ENCODE measurements around the gene NPTX1. TPM values are rescaled to one million over a fixed set of nuclear protein-coding genes. Genes with fewer than 3 reads are reported as not detected.

Gene NPTX1
- total RNA-seq, 1 donor from 2014 or later: under 0.01 TPM

- DNase-seq: no peak
Observed at GRCh38 chr17:80478487-80479245, 2.3 kb upstream of the NPTX1 start.

DNA sequence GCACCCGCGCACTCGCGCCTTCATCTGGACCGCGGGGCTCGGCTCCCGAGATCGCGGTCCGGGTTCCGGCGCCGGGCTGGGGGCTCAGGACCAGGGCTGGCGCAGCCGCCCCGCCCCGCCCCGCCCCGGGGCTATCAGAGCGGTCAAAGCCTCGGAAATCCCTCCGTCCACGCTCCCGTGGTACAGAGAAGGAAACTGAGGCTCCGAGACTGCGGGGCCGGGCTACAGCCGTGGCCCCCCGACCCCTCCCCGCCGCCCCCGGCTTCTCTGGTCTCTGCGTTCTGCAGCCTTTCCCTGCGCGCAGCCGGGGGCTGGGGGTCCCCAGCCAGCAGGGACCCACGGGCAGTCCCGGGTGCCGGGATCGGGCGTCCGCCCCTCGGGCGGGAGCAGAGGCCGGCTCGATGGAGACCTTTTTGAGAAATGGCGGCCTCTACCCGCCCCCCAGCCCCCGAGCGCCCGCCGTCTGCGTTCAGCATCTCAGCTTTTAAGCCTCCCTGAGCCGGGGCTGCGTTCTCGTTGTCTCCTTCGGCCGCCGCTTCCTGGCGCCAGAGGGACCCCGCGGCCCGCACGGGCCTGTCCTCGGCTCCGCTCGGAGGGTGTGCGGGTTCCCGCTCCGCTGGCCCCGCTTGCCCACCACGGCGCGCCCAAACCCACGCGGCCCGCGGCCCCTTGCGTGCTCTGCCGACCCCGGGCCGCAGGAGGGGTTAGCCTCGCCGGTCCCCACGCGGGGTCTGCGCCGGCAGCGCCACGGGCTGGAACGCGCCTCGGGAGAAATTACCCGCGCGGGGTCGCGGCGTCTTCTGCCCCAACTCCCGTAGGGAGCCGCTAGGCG lies 1.5 kb upstream of the NPTX1 start:
- DNase-seq: peak; percentile 58

DNA sequence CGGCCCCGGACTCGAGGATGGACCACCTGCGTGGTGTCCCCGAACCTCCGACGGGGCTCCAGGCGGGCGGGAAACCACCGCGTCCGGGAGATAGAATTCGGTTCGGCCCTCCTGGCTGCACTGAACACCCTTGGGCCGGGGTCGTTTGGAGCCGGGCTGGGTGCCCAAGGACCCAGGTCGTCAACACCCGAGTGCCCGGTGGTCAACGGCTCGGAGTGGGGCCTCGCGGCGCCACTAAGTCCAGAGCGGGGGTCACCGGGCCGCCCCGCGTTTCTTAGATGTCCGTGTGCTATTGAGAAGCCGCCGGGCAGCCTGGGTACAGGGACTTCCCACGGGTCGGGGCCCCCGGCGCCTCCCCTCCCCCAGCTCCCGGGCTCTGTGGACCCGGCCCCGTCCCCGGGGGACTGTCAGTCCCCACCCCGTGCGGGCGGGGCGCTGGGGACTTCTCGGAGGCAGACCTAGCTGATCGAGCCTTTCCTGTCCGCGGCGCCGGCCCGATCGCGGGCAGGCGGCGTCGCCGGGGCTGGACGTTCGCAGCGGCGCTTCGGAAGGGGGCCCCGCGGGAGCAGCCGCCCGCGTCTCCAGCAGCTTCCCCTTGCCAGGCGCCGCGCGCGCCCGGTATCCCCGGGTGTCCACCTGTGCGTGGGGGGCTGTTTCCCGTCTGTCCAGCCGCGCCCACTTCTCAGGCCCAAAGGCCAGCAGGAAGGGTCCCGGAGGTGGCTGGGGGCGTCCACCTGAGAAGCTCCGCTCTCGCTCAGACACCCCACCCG lies 655 bp upstream of the NPTX1 start:
- no peak for DNase-seq

DNA sequence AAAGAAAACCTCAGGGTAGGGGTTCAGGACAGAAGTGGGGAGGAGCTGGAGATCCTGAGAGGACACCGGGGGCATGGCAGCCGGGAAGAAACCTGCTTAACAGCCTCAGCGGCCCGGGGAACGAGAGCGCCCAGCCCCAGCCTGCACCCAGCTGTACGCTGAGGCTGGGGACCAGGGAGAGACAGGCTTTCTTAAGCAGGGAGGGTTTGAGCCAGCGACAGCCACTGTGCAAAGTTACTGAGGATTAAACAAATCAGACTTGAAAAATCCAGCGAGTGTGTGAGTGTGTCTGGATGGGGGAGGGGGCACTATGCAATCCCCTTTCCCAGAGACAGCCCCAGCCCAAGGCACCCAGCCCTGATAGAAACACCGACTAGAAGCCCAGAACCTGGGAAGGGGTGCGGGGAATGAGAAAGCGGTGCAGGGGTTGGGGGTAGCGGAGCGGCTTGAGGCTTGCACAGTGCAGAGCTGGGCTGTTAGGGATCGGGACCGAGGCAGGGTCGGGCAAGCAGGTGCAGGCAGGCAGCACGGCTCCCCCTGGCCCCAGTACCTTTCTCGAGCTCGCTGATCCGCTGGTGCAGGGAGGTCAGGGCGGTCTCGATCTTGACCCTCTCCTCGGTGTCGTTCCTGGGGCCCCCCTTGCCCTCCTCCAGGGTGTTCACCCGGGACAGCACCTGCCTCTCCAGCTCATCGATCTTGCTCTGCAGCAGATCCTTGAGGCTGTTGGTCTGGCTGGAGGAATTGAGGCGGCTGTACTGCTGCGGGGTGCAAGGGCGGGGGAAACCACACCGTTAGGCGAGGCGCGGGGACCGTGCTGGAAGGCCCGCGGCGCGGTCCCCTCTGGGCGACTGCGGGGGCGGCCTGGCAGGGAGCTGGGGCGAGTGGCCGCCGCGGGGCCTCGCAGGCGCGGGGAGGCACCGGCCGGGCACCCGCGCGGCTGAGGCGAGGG lies 1.2 kb downstream of the NPTX1 start:
- no peak for DNase-seq

- peak; percentile 60 for DNase-seq
Observed at GRCh38 chr17:80474231-80474960, 2.0 kb downstream of the NPTX1 start.

DNA sequence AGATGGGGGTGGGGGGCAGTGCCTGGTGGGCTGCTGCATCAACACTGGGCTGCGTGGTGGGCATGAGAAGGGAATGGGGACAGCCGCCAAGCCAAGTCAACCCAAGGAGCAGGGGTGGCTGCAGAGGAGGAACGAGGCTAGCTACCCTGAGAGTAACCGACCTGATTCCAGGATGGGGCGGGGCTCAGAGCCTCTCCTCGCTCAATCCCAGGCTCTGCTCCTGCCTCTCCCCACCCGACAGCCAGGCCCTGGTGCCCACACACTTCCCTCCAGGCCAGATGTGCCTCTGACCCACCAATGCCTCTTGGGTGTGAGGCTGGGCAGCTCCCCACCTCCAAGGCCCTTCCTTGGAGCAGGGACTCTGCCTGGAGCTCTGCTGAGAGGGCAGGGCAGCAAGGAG lies 2.7 kb downstream of the NPTX1 start:
- no peak for DNase-seq

GRCh38 chr17:80472996-80473395 lies 3.4 kb downstream of the NPTX1 start:
- no peak for DNase-seq

DNA sequence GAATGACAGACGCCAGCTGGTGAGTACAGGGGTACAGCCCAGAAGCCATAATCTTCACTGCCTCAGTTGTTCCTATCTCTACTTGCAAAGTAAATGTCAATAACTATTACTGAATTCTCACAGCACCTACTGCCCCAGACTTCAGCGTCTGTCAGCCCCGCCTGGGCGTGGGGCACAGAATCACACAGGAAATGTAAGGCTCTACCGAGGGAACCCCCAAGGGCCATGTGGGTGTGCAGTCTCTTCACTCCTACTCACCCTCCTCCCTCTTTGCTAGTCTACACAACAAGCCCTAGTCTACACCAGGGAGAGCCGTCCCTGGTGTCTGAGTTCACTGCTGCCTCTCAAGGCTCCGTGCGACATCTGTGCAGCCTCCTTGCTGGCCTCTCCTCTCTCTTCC lies 4.5 kb downstream of the NPTX1 start:
- no peak for DNase-seq

DNA sequence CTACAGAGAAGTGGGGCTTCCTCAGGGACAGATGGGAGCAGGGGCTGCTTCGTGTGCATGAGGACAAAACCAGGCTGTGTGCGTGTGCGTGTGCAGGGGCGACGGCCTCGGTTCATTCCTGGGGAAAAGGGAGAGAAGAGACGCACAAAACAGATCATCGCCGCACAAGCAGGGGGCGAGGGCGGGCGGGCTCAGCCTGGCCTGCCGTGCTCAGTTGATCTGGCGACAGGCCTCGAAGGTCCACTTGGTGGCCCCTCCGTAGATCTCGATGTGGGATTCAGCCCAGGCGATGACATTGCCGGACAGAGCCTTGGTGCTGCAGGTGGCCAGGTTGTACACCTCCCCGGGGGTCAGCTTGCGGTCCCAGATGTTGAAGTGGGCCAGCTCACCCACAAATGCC lies 5.8 kb downstream of the NPTX1 start:
- DNase-seq: no peak

GRCh38 chr17:80469667-80470066 lies 6.7 kb downstream of the NPTX1 start:
- DNase-seq: no peak

- DNase-seq: no peak
Observed at GRCh38 chr17:80468781-80469493, 7.5 kb downstream of the NPTX1 start.

GRCh38 chr17:80468242-80468641 lies 8.2 kb downstream of the NPTX1 start:
- no peak for DNase-seq

DNA sequence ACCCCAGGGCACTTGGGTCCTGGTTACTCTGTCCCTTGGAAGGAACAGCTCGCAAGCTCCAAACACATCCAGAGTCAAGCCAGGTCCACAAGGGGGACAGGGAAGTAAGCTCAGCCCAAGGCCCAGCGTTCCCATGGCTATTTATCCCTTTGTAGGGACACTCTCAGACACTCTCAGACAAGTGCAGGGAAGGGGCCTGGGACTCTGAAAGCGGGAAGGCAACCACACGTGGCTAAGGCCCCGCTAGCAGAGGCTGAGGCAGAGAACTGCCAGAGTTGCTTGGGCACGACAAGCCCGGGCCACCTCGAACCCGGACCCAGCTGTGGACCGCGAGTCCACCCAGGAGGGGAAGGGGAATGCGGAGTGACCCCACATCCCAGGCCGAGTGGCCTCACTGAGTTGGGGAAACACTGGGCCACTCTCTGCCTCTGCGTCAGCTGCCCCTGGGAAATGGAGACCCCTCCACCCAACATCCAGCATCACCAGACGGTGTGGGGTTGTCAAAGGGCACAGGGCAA lies 10.2 kb downstream of the NPTX1 start:
- DNase-seq: no peak

GRCh38 chr17:80465327-80465974 lies 11.0 kb downstream of the NPTX1 start:
- DNase-seq: no peak

DNA sequence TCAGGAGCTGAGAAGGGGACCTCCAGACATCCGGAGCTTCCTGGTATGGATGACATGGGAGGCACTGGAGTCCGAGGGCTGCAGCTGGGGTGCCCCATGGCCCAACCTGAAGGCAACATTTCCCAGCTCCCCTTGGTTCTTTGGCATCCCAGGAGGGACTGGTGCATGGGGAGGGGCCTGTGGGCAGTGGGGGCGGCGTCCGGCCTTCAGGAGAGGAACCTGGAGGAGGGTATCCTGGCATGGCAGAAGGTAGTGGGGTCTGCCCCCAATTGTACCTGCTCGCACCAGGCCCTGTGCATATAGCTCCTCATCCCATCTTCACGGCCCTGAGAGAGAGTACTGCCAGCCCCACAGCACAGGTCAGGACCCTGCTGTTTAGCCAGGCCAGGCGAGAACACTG lies 11.9 kb downstream of the NPTX1 start:
- no peak for DNase-seq

GRCh38 chr17:80463784-80464400 lies 12.5 kb downstream of the NPTX1 start:
- DNase-seq: no peak

DNA sequence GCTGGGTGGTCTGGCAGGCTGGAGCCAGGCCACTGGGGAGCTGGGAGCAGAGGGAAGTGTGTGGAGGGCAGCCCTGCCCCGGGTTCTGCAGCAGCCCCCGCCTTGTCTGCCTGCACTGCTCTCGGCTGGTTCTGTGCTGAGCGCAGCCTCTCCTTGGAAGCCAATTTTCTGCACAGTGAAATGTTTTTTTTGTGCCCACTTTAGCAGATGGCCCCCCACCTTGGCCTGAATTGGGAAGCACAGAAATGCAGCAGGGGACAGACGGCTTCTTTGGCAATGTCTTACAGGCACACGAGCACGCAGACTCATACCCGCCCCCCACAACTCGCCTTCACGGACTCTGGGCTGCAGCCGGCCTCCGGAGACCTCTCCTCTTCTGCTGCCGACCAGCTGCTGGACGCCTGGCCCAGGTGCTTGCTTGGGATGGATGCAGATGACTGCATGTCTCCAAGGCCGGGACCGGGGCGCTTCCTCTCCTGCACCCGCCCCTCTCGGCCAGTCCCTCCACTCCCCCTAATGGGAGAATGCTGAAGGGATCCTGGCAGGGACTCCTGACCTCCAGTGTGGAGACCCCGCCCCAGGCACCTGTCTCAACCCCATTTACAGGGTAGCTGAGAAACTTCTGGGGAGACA lies 14.8 kb downstream of the NPTX1 start:
- no peak for DNase-seq

GRCh38 chr17:80460429-80460834 lies 16.0 kb downstream of the NPTX1 start:
- no peak for DNase-seq

GRCh38 chr17:80459234-80459633 lies 17.2 kb downstream of the NPTX1 start:
- DNase-seq: no peak

All from dermis blood vessel endothelial cell (primary cell).